Prostate gland (tissue), 2 donors: Measurements from ENCODE around the gene IPO11. TPM values are rescaled to one million over a fixed set of nuclear protein-coding genes. Genes with fewer than 3 reads are reported as not detected.

Experiments used
- DNase-seq: peaks from one replicate; pipeline ENCODE4 v3.0.0-alpha.2; 2019; ENCODE audit warnings: low spot score
- H3K27ac ChIP-seq, 2 donors: fragments of 200-600 bp; sonication (generic); 2 replicates each; pipeline ENCODE4 v1.5.1; 2017 to 2019
- H3K27me3 ChIP-seq: fragments of 200-600 bp; sonication (generic); replicated peaks from 2 replicates; pipeline ENCODE4 v1.5.1; 2019; ENCODE audit not compliant: insufficient read depth
- H3K36me3 ChIP-seq, 2 donors: fragments of 200-600 bp; sonication (generic); 1 replicate in 1 of 2; 2 replicates in 1 of 2; pipeline versions ENCODE4 v1.5.1 to v1.8.1; 2017 to 2019
- H3K4me1 ChIP-seq: fragments of 200-600 bp; sonication (generic); replicated peaks from 2 replicates; pipeline ENCODE4 v1.5.1; 2019
- H3K4me3 ChIP-seq, 2 donors: fragments of 200-600 bp; sonication (generic); 2 replicates each; pipeline ENCODE4 v1.5.1; 2017 to 2019
- H3K9me3 ChIP-seq: fragments of 200-600 bp; sonication (generic); 2 replicates; pipeline ENCODE4 v1.5.1; 2017
- CTCF ChIP-seq, 4 experiments: fragments of 200-600 bp in 2 of 4; fragments of 450-650 bp in 2 of 4; sonication (generic) in 2 of 4; IDR thresholded peaks; 1 replicate in 3 of 4; 2 replicates in 1 of 4; pipeline ENCODE4 v1.5.1; 2016 to 2019; ENCODE audit warnings: antibody characterized with exemption in 4 of 4, mild to moderate bottlenecking in 2 of 4, moderate library complexity in 2 of 4
- POLR2A ChIP-seq: fragments of 450-650 bp; IDR thresholded peaks from one replicate; pipeline ENCODE4 v1.6.1; 2016; ENCODE audit warnings: antibody characterized with exemption, mild to moderate bottlenecking
- POLR2AphosphoS5 ChIP-seq: sonication (generic); formaldehyde crosslinking; IDR thresholded peaks from one replicate; pipeline ENCODE4 v1.6.1; 2017; ENCODE audit warnings: antibody characterized with exemption
- WGBS: methylation state at CpG from one replicate; pipeline ENCODE4 v1.1.5; 2018; 5-methylcytosine and 5-hydroxymethylcytosine counted together
- intact Hi-C: fragments of 100-400 bp; cut with DNase I; formaldehyde crosslinking; loops from one replicate; pipeline ENCODE4 v1.14.2; 2022
- total RNA-seq, 2 donors: library from RNA; depleted of rRNA; stranded (reverse); fragments of >200 nt; gene quantifications; one replicate each; pipeline ENCODE4 v1.1.0, GENCODE V29; 2016

IPO11 gene
- total RNA-seq, 2 donors from 2014 or later = 15.5 to 36.2 TPM

GRCh38 chr5:62386824-62387223, 25.7 kb upstream of the IPO11 start:
- intact Hi-C loops = no loop called here
- Histone ChIP-seq H3K36me3 (no peaks in the 10 kb centered on the region), H3K27me3 (no peaks in the 10 kb centered on the region), H3K4me1 (peaks cover 4% of the 10 kb centered on the region), H3K27ac (peak overlapping the region in 1 of 2 donors; percentile 42), H3K9me3 (no peaks in the 10 kb centered on the region), H3K4me3 (no peak overlapping the region)
- DNase-seq = no peak
- TF ChIP-seq POLR2AphosphoS5 = peak; percentile 20
- TF ChIP-seq CTCF (IDR thresholded peaks at IDR 0.05) = no peak

DNA sequence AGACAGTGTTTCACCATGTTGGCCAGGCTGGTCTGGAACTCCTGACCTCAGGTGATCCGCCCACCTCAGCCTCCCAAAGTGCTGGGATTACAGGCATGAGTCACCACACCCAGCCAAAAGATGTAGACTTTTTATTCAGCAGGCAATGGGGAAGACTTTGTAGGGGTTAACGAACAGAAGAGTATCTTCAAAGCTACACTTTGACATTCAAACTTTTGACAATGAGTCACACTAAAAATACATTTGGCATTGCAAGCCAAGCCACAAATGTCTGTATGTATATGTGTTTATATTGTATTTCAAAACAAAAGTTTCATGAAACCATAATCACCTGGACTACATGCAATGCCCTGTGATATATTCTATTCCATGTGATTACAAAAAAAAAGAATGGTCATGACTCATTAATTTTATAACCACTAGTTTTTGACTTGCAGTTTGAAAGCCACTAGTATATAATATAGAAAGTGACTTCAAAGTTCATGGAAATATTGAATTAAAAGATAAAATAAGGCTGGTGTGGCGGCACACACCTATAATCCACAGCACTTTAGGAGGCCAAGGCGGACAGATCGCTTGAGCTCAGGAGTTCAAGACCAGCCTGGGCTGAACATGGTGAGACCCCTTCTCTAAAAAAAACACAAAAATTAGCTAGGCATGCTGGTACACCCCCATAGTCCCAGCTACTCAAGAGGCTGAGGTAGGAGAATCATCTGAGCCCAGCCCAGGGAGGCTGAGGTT, 17.2 kb upstream of the IPO11 start:
- DNase-seq = no peak
- no peak overlapping the region for H3K27ac ChIP-seq
- H3K4me3 ChIP-seq = no peak overlapping the region
- H3K9me3 ChIP-seq = no peaks in the 10 kb centered on the region
- H3K27me3 ChIP-seq = no peaks in the 10 kb centered on the region
- peaks cover 0 to 9% of the 10 kb centered on the region in 2 donors for H3K36me3 ChIP-seq
- no peaks in the 10 kb centered on the region for H3K4me1 ChIP-seq
- 98% methylated on average over 5 of the region's 5 CpGs for WGBS
- intact Hi-C loops = no loop called here
- TF ChIP-seq POLR2AphosphoS5 (no peak), POLR2A (no peak), CTCF (IDR thresholded peaks at IDR 0.05) (no peak)

DNA sequence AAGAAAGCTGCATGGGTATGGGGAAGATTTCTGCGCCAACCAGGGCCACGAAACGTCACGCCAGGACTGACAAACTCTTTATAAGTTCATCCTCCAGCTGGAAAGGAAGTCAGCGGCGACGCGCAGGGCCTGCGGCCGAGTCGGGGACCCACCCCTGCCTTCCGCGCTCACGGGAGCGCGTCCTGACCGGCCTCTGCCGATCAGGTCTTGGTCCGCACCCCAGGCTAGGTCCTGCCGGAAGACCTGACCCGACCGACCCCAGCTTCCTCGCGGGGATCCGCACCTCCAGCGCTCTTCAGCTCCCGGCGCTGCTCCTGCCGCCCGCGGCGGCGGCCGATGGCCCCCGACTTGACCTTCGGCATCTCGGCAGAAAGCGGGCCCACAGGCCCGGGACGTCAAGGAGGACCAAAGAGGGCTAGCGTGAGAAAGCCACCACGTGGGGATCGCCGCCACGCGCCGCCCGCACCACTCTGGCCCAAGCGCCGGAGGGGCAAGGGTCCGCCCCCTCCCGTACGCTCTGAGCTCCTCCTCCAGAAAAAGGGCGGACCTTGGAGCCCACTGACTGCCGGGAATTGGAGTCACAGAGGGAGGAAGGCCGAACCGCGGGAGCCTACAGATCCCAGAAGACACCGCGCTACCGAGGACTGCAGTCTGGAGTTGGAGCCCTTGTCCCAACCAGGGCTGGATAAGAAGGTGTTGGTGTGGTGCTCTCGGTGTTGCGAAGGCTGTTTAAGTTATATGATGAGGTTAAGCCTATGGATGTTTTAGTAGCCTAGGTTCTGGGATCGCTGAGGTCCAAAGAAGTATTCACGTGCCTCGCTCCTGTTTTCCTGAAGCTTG, 8.9 kb upstream of the IPO11 start, which contains the start of gene DIMT1:
Gene DIMT1 (minus strand): TSS at position 495 of the 840 bp plus-strand sequence. CDS start 133 bp downstream, at position 362.
- DNase-seq = peak; percentile 97
- no peaks in the 10 kb centered on the region for H3K27me3 ChIP-seq
- no peaks in the 10 kb centered on the region for H3K4me1 ChIP-seq
- peak within 1 kb of the TSS; percentile 91 to 97 for H3K27ac ChIP-seq
- no peaks in the 10 kb centered on the region for H3K9me3 ChIP-seq
- intact Hi-C loops = no loop called here
- 0% methylated on average over 22 of the region's 66 CpGs for WGBS
- peak within 1 kb of the TSS; percentile 80 to 92 for H3K4me3 ChIP-seq
- peak; percentile 98 for TF ChIP-seq POLR2AphosphoS5
- peak; percentile 81 for TF ChIP-seq POLR2A
- TF ChIP-seq CTCF (IDR thresholded peaks at IDR 0.05) = no peak
- no peaks in the 10 kb centered on the region for H3K36me3 ChIP-seq

DNA sequence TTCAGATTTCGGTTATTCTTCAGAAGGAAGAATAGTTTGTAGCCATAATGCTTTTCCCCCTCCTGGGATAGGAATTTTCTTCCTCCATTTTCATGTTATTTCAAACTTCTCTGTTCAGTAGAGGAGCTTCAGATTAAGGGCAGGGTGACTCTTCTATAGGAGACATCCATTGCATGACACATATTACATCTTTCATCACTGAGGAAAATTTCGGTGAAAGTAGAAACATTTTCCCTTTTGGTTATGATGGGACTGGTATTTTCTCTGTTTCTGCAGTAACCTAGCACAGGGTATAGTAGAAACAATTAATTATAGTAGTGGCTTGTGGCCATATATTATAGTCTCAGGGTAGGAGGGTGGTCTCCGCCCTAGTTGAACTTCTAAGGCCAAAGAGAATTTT, 1.1 kb downstream of the IPO11 start:
- Histone ChIP-seq H3K36me3 (no peaks in the 10 kb centered on the region), H3K4me3 (peak overlapping the region in 1 of 2 donors; percentile 79), H3K27me3 (no peaks in the 10 kb centered on the region), H3K4me1 (no peaks in the 10 kb centered on the region), H3K27ac (no peak overlapping the region), H3K9me3 (no peaks in the 10 kb centered on the region)
- DNase-seq = no peak
- WGBS = 62% methylated on average over 3 of the region's 3 CpGs
- intact Hi-C loops = no loop called here
- TF ChIP-seq POLR2AphosphoS5 = no peak
- TF ChIP-seq POLR2A = no peak
- no peak for TF ChIP-seq CTCF (IDR thresholded peaks at IDR 0.05)
